ENCODE results near the gene PSME4. TPM values are rescaled to one million over a fixed set of nuclear protein-coding genes. Genes with fewer than 3 reads are reported as not detected.

Gene PSME4
- total and polyA plus RNA-seq, 2 experiments from 2014 or later: 44.7 to 98.6 TPM

DNA sequence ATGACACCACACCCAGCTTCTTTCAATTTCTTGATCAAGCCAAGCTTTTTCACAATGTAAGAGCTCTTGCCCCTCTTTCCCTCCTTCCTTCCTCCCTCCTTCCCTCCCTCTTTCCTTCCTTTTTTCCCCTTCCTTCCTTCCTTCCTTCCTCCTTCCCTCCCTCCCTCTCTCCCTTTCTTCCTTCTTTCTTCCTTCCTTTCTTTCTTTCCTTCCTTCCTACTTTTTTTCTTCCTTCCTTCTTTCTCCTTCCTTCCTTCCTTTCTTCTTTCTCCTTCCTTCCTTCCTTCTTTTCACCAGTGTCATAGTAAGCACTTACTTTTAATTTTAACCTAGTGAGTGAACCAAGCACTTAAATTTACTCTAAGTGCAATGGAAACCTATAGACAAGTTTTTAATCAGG, 21.2 kb upstream of the PSME4 start:
- ATAC-seq: no peak
- H3K27ac Mint-ChIP-seq: no peak overlapping the region
- no peak overlapping the region for H3K4me3 ChIP-seq
- H3K4me1 ChIP-seq (ENCODE audit: insufficient read depth): no peaks in the 10 kb centered on the region
- no peaks in the 10 kb centered on the region; the same call in 2 of the 3 replicates for H3K9me3 Mint-ChIP-seq
- TF ChIP-seq, protein P1, sequence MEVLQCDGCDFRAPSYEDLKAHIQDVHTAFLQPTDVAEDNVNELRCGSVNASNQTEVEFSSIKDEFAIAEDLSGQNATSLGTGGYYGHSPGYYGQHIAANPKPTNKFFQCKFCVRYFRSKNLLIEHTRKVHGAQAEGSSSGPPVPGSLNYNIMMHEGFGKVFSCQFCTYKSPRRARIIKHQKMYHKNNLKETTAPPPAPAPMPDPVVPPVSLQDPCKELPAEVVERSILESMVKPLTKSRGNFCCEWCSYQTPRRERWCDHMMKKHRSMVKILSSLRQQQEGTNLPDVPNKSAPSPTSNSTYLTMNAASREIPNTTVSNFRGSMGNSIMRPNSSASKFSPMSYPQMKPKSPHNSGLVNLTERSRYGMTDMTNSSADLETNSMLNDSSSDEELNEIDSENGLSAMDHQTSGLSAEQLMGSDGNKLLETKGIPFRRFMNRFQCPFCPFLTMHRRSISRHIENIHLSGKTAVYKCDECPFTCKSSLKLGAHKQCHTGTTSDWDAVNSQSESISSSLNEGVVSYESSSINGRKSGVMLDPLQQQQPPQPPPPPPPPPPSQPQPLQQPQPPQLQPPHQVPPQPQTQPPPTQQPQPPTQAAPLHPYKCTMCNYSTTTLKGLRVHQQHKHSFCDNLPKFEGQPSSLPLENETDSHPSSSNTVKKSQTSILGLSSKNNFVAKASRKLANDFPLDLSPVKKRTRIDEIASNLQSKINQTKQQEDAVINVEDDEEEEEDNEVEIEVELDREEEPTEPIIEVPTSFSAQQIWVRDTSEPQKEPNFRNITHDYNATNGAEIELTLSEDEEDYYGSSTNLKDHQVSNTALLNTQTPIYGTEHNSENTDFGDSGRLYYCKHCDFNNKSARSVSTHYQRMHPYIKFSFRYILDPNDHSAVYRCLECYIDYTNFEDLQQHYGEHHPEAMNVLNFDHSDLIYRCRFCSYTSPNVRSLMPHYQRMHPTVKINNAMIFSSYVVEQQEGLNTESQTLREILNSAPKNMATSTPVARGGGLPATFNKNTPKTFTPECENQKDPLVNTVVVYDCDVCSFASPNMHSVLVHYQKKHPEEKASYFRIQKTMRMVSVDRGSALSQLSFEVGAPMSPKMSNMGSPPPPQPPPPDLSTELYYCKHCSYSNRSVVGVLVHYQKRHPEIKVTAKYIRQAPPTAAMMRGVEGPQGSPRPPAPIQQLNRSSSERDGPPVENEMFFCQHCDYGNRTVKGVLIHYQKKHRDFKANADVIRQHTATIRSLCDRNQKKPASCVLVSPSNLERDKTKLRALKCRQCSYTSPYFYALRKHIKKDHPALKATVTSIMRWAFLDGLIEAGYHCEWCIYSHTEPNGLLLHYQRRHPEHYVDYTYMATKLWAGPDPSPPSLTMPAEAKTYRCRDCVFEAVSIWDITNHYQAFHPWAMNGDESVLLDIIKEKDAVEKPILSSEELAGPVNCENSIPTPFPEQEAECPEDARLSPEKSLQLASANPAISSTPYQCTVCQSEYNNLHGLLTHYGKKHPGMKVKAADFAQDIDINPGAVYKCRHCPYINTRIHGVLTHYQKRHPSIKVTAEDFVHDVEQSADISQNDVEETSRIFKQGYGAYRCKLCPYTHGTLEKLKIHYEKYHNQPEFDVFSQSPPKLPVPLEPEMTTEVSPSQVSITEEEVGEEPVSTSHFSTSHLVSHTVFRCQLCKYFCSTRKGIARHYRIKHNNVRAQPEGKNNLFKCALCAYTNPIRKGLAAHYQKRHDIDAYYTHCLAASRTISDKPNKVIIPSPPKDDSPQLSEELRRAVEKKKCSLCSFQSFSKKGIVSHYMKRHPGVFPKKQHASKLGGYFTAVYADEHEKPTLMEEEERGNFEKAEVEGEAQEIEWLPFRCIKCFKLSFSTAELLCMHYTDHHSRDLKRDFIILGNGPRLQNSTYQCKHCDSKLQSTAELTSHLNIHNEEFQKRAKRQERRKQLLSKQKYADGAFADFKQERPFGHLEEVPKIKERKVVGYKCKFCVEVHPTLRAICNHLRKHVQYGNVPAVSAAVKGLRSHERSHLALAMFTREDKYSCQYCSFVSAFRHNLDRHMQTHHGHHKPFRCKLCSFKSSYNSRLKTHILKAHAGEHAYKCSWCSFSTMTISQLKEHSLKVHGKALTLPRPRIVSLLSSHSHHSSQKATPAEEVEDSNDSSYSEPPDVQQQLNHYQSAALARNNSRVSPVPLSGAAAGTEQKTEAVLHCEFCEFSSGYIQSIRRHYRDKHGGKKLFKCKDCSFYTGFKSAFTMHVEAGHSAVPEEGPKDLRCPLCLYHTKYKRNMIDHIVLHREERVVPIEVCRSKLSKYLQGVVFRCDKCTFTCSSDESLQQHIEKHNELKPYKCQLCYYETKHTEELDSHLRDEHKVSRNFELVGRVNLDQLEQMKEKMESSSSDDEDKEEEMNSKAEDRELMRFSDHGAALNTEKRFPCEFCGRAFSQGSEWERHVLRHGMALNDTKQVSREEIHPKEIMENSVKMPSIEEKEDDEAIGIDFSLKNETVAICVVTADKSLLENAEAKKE (CRISPR knock-in tag; IDR thresholded peaks at IDR 0.05): no peak
- TF ChIP-seq CREB1 (CRISPR knock-in tag; IDR thresholded peaks at IDR 0.05; ENCODE audit: low read depth) (no peak), EZH2 (IDR thresholded peaks at IDR 0.05; ENCODE audit: low read depth, unreplicated experiment) (no peak), STAT1 (IDR thresholded peaks at IDR 0.05; ENCODE audit: unreplicated experiment) (no peak)
- no peaks in the 10 kb centered on the region for H3K36me3 ChIP-seq (ENCODE audit: insufficient read depth)
- H3K36me3 Mint-ChIP-seq (ENCODE audit: low read depth): no peaks in the 10 kb centered on the region; the same call in 2 of the 3 replicates
- no peaks in the 10 kb centered on the region for H4K20me1 ChIP-seq (replicated peaks; ENCODE audit: insufficient read depth)
- no peaks in the 10 kb centered on the region for H3K27me3 ChIP-seq (ENCODE audit: insufficient read depth)
- H3K9me2 ChIP-seq (ENCODE audit: insufficient read depth): no peaks in the 10 kb centered on the region
- H3K4me3 Mint-ChIP-seq: no peak overlapping the region
- H3F3A ChIP-seq (replicated peaks; ENCODE audit: low read depth): no peaks in the 10 kb centered on the region
- no peaks in the 10 kb centered on the region for H3K4me1 Mint-ChIP-seq
- no peak overlapping the region for H3K27ac ChIP-seq (ENCODE audit: low read depth)
- no peak overlapping the region for H2AFZ ChIP-seq
- no peak overlapping the region for H3K4me2 ChIP-seq
- no peak for DNase-seq (ENCODE audit: low spot score)
- H3K79me2 ChIP-seq (replicated peaks; ENCODE audit: insufficient read depth): no peaks in the 10 kb centered on the region
- H3K27me3 Mint-ChIP-seq (ENCODE audit: insufficient read depth, low read depth, poor library complexity): no peaks in the 10 kb centered on the region

DNA sequence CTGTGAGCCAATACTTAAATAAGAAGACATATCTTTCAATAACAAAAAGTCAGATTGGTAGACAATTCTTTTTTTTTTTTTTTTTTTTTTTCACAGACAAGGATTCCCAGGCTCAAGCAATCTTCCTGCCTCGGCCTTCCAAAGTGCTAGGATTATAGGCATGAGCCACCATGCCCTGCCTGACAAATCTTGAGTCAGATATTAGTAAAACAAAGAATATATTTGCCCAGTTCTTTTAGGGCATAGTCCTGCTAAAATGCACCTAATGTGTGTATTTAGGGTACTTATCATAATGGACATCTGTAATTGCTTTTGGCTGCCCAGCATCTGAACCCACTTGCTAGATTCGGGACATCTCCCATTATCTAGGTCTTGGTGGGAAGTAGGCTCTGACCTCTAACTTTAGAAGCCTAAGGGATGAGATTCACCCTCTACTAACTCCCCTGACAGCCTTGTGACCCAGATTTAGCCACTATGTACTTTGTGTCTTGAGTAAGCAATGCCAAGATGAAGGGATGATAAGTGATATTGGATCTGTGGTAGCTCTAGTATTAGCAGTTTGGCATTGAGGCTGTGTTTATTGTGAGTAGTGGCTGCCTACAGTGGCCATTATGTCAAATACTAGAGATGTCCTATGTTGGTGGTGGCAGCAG, 18.5 kb upstream of the PSME4 start:
- Histone ChIP-seq H4K20me1 (replicated peaks; ENCODE audit: insufficient read depth) (no peaks in the 10 kb centered on the region), H3K9me2 (ENCODE audit: insufficient read depth) (no peaks in the 10 kb centered on the region), H3K4me1 (ENCODE audit: insufficient read depth) (no peaks in the 10 kb centered on the region), H3K4me2 (no peak overlapping the region), H3K79me2 (replicated peaks; ENCODE audit: insufficient read depth) (no peaks in the 10 kb centered on the region), H3F3A (replicated peaks; ENCODE audit: low read depth) (no peaks in the 10 kb centered on the region), H3K27me3 (ENCODE audit: insufficient read depth) (no peaks in the 10 kb centered on the region), H2AFZ (no peak overlapping the region), H3K4me3 (no peak overlapping the region), H3K36me3 (ENCODE audit: insufficient read depth) (no peaks in the 10 kb centered on the region), H3K27ac (ENCODE audit: low read depth) (no peak overlapping the region)
- H3K27ac Mint-ChIP-seq: no peak overlapping the region
- DNase-seq (ENCODE audit: low spot score) (no peak), ATAC-seq (no peak)
- H3K27me3 Mint-ChIP-seq (ENCODE audit: insufficient read depth, low read depth, poor library complexity): no peaks in the 10 kb centered on the region
- H3K9me3 Mint-ChIP-seq: no peaks in the 10 kb centered on the region; the same call in 2 of the 3 replicates
- H3K36me3 Mint-ChIP-seq (ENCODE audit: low read depth): no peaks in the 10 kb centered on the region; the same call in 2 of the 3 replicates
- H3K4me3 Mint-ChIP-seq: no peak overlapping the region
- H3K4me1 Mint-ChIP-seq: peaks cover 3% of the 10 kb centered on the region; the same call in 1 of the 3 replicates
- TF ChIP-seq POLR2AphosphoS5 (IDR thresholded peaks at IDR 0.05; ENCODE audit: low read depth): no peak
- TF ChIP-seq, protein P1 (CRISPR knock-in tag; IDR thresholded peaks at IDR 0.05): no peak
- TF ChIP-seq JUNB (IDR thresholded peaks at IDR 0.05; ENCODE audit: unreplicated experiment): no peak

Measured in GM23338 (cell line).